Breast epithelium (tissue), 3 donors: Measurements from ENCODE around the gene RAB8A.

ENCODE experiments used
- POLR2A ChIP-seq: fragments of 450-650 bp; IDR thresholded peaks from one replicate; pipeline ENCODE4 v1.6.1; 2016; ENCODE audit warnings: antibody characterized with exemption, mild to moderate bottlenecking, moderate library complexity
- POLR2AphosphoS5 ChIP-seq, 3 donors: sonication (generic); formaldehyde crosslinking; IDR thresholded peaks; one replicate each; pipeline ENCODE4 v1.6.1; 2017; ENCODE audit warnings: antibody characterized with exemption in 3 of 3
- TF ChIP-seq, protein P1 (sequence below), 3 donors: fragments of 450-650 bp; IDR thresholded peaks; one replicate each; pipeline ENCODE4 v1.5.1; 2016 to 2017; ENCODE audit warnings: antibody characterized with exemption in 3 of 3, mild to moderate bottlenecking in 3 of 3, moderate library complexity in 3 of 3

DNA sequence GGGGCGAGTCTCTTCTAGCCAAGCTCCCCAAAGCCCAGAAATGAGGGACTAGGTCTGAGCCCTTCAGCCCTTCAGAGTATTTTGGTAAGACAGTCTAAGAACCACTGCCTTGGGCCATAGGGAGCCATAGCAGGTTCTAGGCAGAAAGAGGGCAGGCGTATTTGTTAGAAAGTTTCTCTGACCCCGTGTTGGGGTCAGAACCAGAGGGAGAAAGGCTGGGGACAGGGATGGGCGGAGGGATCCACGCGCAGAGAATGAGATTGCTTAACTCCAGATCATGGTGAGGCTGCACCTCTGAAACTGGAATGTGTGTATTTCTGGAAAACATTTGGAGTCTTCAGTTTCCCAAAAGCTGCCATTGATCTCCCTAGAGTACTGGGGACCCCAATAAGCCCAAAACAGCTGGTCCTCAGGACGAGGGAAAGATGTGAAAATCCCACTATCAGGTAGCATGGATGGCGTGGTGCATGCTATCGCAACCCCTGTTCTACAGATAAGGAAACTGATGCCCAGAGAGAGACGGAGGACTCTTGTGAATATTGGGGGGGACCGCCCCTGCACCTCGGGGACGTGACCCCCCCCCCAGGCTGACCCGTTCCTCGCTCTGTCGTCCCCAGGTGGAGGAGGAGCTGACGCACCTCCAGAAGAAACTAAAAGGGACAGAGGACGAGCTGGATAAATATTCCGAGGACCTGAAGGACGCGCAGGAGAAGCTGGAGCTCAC lies 36.1 kb upstream of the RAB8A start:
- TF ChIP-seq POLR2AphosphoS5 (IDR thresholded peaks at IDR 0.05) (peak in 1 of 3 donors; percentile 22), POLR2A (no peak)
- TF ChIP-seq, protein P1, sequence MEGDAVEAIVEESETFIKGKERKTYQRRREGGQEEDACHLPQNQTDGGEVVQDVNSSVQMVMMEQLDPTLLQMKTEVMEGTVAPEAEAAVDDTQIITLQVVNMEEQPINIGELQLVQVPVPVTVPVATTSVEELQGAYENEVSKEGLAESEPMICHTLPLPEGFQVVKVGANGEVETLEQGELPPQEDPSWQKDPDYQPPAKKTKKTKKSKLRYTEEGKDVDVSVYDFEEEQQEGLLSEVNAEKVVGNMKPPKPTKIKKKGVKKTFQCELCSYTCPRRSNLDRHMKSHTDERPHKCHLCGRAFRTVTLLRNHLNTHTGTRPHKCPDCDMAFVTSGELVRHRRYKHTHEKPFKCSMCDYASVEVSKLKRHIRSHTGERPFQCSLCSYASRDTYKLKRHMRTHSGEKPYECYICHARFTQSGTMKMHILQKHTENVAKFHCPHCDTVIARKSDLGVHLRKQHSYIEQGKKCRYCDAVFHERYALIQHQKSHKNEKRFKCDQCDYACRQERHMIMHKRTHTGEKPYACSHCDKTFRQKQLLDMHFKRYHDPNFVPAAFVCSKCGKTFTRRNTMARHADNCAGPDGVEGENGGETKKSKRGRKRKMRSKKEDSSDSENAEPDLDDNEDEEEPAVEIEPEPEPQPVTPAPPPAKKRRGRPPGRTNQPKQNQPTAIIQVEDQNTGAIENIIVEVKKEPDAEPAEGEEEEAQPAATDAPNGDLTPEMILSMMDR (IDR thresholded peaks at IDR 0.05): no peak
